ENCODE results near the gene VTN.
A peak's percentile ranks its signal among the peaks of the same experiment; 100 is the strongest.

The VTN gene

GRCh38 chr17:28363186-28363585 is 6.9 kb downstream of the VTN start:
- no peak for ATAC-seq
- TF ChIP-seq RARB (CRISPR knock-in tag; IDR thresholded peaks at IDR 0.05) (no peak), ARNTL (CRISPR knock-in tag; IDR thresholded peaks at IDR 0.05; ENCODE audit: borderline replicate concordance, low read depth) (no peak), CREB5 (CRISPR knock-in tag; IDR thresholded peaks at IDR 0.05; ENCODE audit: low read depth) (no peak), BACH2 (CRISPR knock-in tag; IDR thresholded peaks at IDR 0.05; ENCODE audit: borderline replicate concordance) (no peak), ZFP30 (CRISPR knock-in tag; IDR thresholded peaks at IDR 0.05) (no peak), ISL1 (CRISPR knock-in tag; IDR thresholded peaks at IDR 0.05) (no peak), OSR1 (CRISPR knock-in tag; IDR thresholded peaks at IDR 0.05) (no peak), ZNF70 (CRISPR knock-in tag; IDR thresholded peaks at IDR 0.05) (no peak), ZNF565 (CRISPR knock-in tag; conservative IDR thresholded peaks at IDR 0.05; ENCODE audit: low read depth) (no peak), TOX (CRISPR knock-in tag; IDR thresholded peaks at IDR 0.05; ENCODE audit: borderline replicate concordance) (no peak), SNAI2 (CRISPR knock-in tag; IDR thresholded peaks at IDR 0.05) (no peak), CSDC2 (CRISPR knock-in tag; IDR thresholded peaks at IDR 0.05) (no peak), TCF4 (CRISPR knock-in tag; IDR thresholded peaks at IDR 0.05; ENCODE audit: borderline replicate concordance) (no peak)
- TF ChIP-seq, protein P1, sequence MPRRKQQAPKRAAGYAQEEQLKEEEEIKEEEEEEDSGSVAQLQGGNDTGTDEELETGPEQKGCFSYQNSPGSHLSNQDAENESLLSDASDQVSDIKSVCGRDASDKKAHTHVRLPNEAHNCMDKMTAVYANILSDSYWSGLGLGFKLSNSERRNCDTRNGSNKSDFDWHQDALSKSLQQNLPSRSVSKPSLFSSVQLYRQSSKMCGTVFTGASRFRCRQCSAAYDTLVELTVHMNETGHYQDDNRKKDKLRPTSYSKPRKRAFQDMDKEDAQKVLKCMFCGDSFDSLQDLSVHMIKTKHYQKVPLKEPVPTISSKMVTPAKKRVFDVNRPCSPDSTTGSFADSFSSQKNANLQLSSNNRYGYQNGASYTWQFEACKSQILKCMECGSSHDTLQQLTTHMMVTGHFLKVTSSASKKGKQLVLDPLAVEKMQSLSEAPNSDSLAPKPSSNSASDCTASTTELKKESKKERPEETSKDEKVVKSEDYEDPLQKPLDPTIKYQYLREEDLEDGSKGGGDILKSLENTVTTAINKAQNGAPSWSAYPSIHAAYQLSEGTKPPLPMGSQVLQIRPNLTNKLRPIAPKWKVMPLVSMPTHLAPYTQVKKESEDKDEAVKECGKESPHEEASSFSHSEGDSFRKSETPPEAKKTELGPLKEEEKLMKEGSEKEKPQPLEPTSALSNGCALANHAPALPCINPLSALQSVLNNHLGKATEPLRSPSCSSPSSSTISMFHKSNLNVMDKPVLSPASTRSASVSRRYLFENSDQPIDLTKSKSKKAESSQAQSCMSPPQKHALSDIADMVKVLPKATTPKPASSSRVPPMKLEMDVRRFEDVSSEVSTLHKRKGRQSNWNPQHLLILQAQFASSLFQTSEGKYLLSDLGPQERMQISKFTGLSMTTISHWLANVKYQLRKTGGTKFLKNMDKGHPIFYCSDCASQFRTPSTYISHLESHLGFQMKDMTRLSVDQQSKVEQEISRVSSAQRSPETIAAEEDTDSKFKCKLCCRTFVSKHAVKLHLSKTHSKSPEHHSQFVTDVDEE (CRISPR knock-in tag; IDR thresholded peaks at IDR 0.05) = no peak
- TF ChIP-seq, protein P2, sequence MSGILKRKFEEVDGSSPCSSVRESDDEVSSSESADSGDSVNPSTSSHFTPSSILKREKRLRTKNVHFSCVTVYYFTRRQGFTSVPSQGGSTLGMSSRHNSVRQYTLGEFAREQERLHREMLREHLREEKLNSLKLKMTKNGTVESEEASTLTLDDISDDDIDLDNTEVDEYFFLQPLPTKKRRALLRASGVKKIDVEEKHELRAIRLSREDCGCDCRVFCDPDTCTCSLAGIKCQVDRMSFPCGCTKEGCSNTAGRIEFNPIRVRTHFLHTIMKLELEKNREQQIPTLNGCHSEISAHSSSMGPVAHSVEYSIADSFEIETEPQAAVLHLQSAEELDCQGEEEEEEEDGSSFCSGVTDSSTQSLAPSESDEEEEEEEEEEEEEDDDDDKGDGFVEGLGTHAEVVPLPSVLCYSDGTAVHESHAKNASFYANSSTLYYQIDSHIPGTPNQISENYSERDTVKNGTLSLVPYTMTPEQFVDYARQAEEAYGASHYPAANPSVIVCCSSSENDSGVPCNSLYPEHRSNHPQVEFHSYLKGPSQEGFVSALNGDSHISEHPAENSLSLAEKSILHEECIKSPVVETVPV (CRISPR knock-in tag; IDR thresholded peaks at IDR 0.05) = no peak

- TF ChIP-seq ZNF70 (CRISPR knock-in tag; IDR thresholded peaks at IDR 0.05) = no peak
- TF ChIP-seq SNAI2 (CRISPR knock-in tag; IDR thresholded peaks at IDR 0.05) = no peak
- TF ChIP-seq RARB (CRISPR knock-in tag; IDR thresholded peaks at IDR 0.05) = no peak
- no peak for TF ChIP-seq TOX (CRISPR knock-in tag; IDR thresholded peaks at IDR 0.05; ENCODE audit: borderline replicate concordance)
- no peak for TF ChIP-seq BACH2 (CRISPR knock-in tag; IDR thresholded peaks at IDR 0.05; ENCODE audit: borderline replicate concordance)
- TF ChIP-seq CREB5 (CRISPR knock-in tag; IDR thresholded peaks at IDR 0.05; ENCODE audit: low read depth) = no peak
- no peak for TF ChIP-seq ZC3H10 (CRISPR knock-in tag; IDR thresholded peaks at IDR 0.05)
- ATAC-seq = no peak
Measured at GRCh38 chr17:28357901-28358197, 12.3 kb downstream of the VTN start.

- peak; percentile 100 for ATAC-seq
- no peak for TF ChIP-seq CSDC2 (CRISPR knock-in tag; IDR thresholded peaks at IDR 0.05)
- no peak for TF ChIP-seq SNAI2 (CRISPR knock-in tag; IDR thresholded peaks at IDR 0.05)
- no peak for TF ChIP-seq ISL1 (CRISPR knock-in tag; IDR thresholded peaks at IDR 0.05)
- TF ChIP-seq, protein P3, sequence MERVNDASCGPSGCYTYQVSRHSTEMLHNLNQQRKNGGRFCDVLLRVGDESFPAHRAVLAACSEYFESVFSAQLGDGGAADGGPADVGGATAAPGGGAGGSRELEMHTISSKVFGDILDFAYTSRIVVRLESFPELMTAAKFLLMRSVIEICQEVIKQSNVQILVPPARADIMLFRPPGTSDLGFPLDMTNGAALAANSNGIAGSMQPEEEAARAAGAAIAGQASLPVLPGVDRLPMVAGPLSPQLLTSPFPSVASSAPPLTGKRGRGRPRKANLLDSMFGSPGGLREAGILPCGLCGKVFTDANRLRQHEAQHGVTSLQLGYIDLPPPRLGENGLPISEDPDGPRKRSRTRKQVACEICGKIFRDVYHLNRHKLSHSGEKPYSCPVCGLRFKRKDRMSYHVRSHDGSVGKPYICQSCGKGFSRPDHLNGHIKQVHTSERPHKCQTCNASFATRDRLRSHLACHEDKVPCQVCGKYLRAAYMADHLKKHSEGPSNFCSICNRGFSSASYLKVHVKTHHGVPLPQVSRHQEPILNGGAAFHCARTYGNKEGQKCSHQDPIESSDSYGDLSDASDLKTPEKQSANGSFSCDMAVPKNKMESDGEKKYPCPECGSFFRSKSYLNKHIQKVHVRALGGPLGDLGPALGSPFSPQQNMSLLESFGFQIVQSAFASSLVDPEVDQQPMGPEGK (CRISPR knock-in tag; IDR thresholded peaks at IDR 0.05; ENCODE audit: borderline replicate concordance) = no peak
- TF ChIP-seq TCF4 (CRISPR knock-in tag; IDR thresholded peaks at IDR 0.05; ENCODE audit: borderline replicate concordance) = no peak
- no peak for TF ChIP-seq ESRRG (CRISPR knock-in tag; IDR thresholded peaks at IDR 0.05)
- TF ChIP-seq ZNF70 (CRISPR knock-in tag; IDR thresholded peaks at IDR 0.05) = no peak
Measured at GRCh38 chr17:28357061-28357900, 12.8 kb downstream of the VTN start, which contains the start of gene POLDIP2. Gene POLDIP2, minus strand, starts transcription at chr17:28357527. Its CDS starts 79 bp downstream, at chr17:28357448.

Measured in SK-N-SH treated with all-trans-retinoic acid at 6 μM for 48 hours (cell line).